NCI-H2196 treated with DMSO at 0.1 percent for 48 hours (cell line): ENCODE data around the gene PALD1.
"Not testable (repeated sequence)": the region's sequence is repeated elsewhere in the genome, so short reads cannot be mapped to it uniquely, and the experiment has no call there.

ENCODE experiments used
- DNase-seq: peaks from one replicate; lab custom pipeline; 2025; ENCODE audit not compliant: unreplicated experiment; lab: John Stamatoyannopoulos, UW

The PALD1 gene

GRCh38 chr10:70568781-70569495 lies 90.4 kb downstream of the PALD1 start:
- DNase-seq = no peak

GRCh38 chr10:70571236-70571635 lies 92.7 kb downstream of the PALD1 start:
- no peak for DNase-seq

GRCh38 chr10:70571636-70572439 lies 93.3 kb downstream of the PALD1 start:
- DNase-seq = no peak

- no peak for DNase-seq
These were observed 95.3 kb downstream of the PALD1 start for GRCh38 chr10:70573599-70574506.

- no peak for DNase-seq
These were observed 96.9 kb downstream of the PALD1 start for GRCh38 chr10:70575486-70575873.

- DNase-seq = peak; percentile 18
These were observed 97.6 kb downstream of the PALD1 start for GRCh38 chr10:70575874-70576802.

GRCh38 chr10:70576803-70577517 lies 98.4 kb downstream of the PALD1 start:
- no peak for DNase-seq

- DNase-seq = peak; percentile 14
These were observed 99.9 kb downstream of the PALD1 start for GRCh38 chr10:70578371-70578947.

GRCh38 chr10:70579234-70580002 lies 100.9 kb downstream of the PALD1 start:
- DNase-seq = no peak

- DNase-seq = not testable (repeated sequence)
These were observed 102.6 kb downstream of the PALD1 start for GRCh38 chr10:70581176-70581575.

GRCh38 chr10:70582793-70583668 lies 104.5 kb downstream of the PALD1 start:
- DNase-seq = no peak

- DNase-seq = no peak
These were observed 105.1 kb downstream of the PALD1 start for GRCh38 chr10:70583669-70584037.

GRCh38 chr10:70584366-70584765 lies 105.8 kb downstream of the PALD1 start:
- no peak for DNase-seq

GRCh38 chr10:70584909-70585544 lies 106.5 kb downstream of the PALD1 start:
- no peak for DNase-seq

GRCh38 chr10:70585578-70586169 lies 107.1 kb downstream of the PALD1 start:
- DNase-seq = no peak

GRCh38 chr10:70586348-70586930 lies 107.9 kb downstream of the PALD1 start:
- DNase-seq = no peak
